Thyroid gland (tissue), 4 donors: ENCODE measurements around the gene IL18RAP. TPM values are rescaled to one million over a fixed set of nuclear protein-coding genes. Genes with fewer than 3 reads are reported as not detected.

ENCODE experiments used
- DNase-seq, 2 donors: peaks; one replicate each; pipeline ENCODE4 v3.0.0-alpha.2; 2019
- H3K27ac ChIP-seq, 3 donors: fragments of 200-600 bp; sonication (generic); 1 replicate in 2 of 3; 2 replicates in 1 of 3; pipeline ENCODE4 v1.5.1; 2016 to 2019; ENCODE audit warnings: mild to moderate bottlenecking in 1 of 3, moderate library complexity in 1 of 3
- H3K27me3 ChIP-seq: fragments of 200-600 bp; sonication (generic); one replicate; pipeline ENCODE4 v1.5.1; 2019
- H3K36me3 ChIP-seq, 2 donors: fragments of 200-600 bp; sonication (generic); one replicate each; pipeline ENCODE4 v1.5.1; 2016 to 2019
- H3K4me1 ChIP-seq, 2 donors: fragments of 200-600 bp; sonication (generic); one replicate each; pipeline ENCODE4 v1.5.1; 2017 to 2019
- H3K4me3 ChIP-seq, 3 donors: fragments of 200-600 bp; sonication (generic); replicated peaks in 1 of 3; 1 replicate in 2 of 3; 2 replicates in 1 of 3; pipeline ENCODE4 v1.5.1; 2016; ENCODE audit warnings: mild to moderate bottlenecking in 1 of 3
- H3K9me3 ChIP-seq: fragments of 200-600 bp; sonication (generic); one replicate; pipeline ENCODE4 v1.5.1; 2017
- POLR2A ChIP-seq, 2 donors: fragments of 450-650 bp; IDR thresholded peaks; one replicate each; pipeline ENCODE4 v1.6.1; 2017; ENCODE audit warnings: antibody characterized with exemption in 2 of 2, mild to moderate bottlenecking in 2 of 2, moderate library complexity in 1 of 2
- WGBS, 2 donors: methylation state at CpG; one replicate each; pipeline ENCODE4 v1.1.5; 2017; 5-methylcytosine and 5-hydroxymethylcytosine counted together
- intact Hi-C: fragments of 100-400 bp; cut with DNase I; formaldehyde crosslinking; loops from one replicate; pipeline ENCODE4 v1.15.1; 2023
- total RNA-seq, 4 donors: library from RNA; depleted of rRNA; stranded (reverse); fragments of >200 nt; gene quantifications; one replicate each; pipeline ENCODE4 v1.2.3, GENCODE V29; 2016
- TF ChIP-seq, protein P1 (sequence below), 6 experiments: fragments of 200-600 bp in 3 of 6; fragments of 450-650 bp in 3 of 6; sonication (generic) in 3 of 6; IDR thresholded peaks; one replicate each; pipeline ENCODE4 v1.5.1; 2016 to 2019; ENCODE audit warnings: antibody characterized with exemption in 6 of 6, mild to moderate bottlenecking in 2 of 6, inconsistent platforms in 1 of 6, moderate library complexity in 1 of 6

The IL18RAP gene
- total RNA-seq, 4 donors from 2014 or later: 1.6 to 3.1 (median 2.8) TPM

DNA sequence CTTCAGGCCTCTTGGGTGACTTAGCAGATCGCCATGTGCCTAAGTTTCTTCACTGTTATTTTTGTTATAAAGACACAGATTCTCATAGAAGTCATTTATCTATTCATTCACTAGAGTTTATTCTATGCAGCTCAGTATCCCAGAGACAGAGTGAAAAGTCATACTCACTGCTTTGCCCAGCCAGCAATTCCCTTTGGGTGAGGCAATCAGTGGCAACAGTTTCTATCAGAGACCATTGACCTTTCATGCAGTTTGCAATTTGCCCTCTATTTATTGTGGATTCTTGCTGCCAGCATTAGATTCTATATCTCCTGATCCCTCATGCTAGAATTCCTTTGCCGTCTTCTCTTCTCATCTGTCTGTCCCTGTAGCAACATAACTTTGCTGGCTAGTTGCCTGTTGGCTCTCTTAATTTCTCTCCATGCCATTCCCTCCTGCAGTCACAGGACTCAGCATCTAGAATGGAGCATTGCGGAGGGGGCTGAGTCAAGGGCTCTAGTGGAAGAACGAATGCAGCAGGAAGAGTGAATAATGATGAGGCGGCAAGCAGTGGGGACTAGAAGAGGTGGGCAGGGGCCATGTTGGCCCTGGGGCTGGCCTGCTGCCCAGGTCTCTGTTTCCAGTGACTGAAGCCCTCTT lies 62.3 kb downstream of the IL18RAP start:
- Histone ChIP-seq H3K4me3 (no peak overlapping the region), H3K4me1 (no peaks in the 10 kb centered on the region), H3K27ac (no peak overlapping the region), H3K27me3 (no peaks in the 10 kb centered on the region), H3K36me3 (no peaks in the 10 kb centered on the region), H3K9me3 (no peaks in the 10 kb centered on the region)
- no peak for TF ChIP-seq POLR2A (IDR thresholded peaks at IDR 0.05)
- TF ChIP-seq, protein P1, sequence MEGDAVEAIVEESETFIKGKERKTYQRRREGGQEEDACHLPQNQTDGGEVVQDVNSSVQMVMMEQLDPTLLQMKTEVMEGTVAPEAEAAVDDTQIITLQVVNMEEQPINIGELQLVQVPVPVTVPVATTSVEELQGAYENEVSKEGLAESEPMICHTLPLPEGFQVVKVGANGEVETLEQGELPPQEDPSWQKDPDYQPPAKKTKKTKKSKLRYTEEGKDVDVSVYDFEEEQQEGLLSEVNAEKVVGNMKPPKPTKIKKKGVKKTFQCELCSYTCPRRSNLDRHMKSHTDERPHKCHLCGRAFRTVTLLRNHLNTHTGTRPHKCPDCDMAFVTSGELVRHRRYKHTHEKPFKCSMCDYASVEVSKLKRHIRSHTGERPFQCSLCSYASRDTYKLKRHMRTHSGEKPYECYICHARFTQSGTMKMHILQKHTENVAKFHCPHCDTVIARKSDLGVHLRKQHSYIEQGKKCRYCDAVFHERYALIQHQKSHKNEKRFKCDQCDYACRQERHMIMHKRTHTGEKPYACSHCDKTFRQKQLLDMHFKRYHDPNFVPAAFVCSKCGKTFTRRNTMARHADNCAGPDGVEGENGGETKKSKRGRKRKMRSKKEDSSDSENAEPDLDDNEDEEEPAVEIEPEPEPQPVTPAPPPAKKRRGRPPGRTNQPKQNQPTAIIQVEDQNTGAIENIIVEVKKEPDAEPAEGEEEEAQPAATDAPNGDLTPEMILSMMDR (IDR thresholded peaks at IDR 0.05): no peak
- DNase-seq: no peak
- intact Hi-C loops: no loop called here
- 75 to 78% methylated on average over 5 of the region's 5 CpGs for WGBS, 2 donors

- Histone ChIP-seq H3K4me3 (no peak overlapping the region), H3K27ac (no peak overlapping the region), H3K4me1 (no peaks in the 10 kb centered on the region), H3K27me3 (no peaks in the 10 kb centered on the region), H3K9me3 (no peaks in the 10 kb centered on the region), H3K36me3 (no peaks in the 10 kb centered on the region)
- WGBS, 2 donors: 73 to 83% methylated on average over 1 of the region's 1 CpG
- intact Hi-C loops: no loop called here
- no peak for TF ChIP-seq POLR2A (IDR thresholded peaks at IDR 0.05)
- TF ChIP-seq, protein P1 (IDR thresholded peaks at IDR 0.05): no peak
- no peak for DNase-seq
These were observed 64.2 kb downstream of the IL18RAP start for GRCh38 chr2:102486941-102487702.

- 40 to 50% methylated on average over 8 of the region's 8 CpGs for WGBS, 2 donors
- no peak overlapping the region for H3K4me3 ChIP-seq
- DNase-seq: no peak
- TF ChIP-seq POLR2A (IDR thresholded peaks at IDR 0.05): no peak
- TF ChIP-seq, protein P1 (IDR thresholded peaks at IDR 0.05): no peak
- no peaks in the 10 kb centered on the region for H3K27me3 ChIP-seq
- no peak overlapping the region for H3K27ac ChIP-seq
- H3K36me3 ChIP-seq: no peaks in the 10 kb centered on the region
- H3K4me1 ChIP-seq: no peaks in the 10 kb centered on the region
- no peaks in the 10 kb centered on the region for H3K9me3 ChIP-seq
- intact Hi-C loops: no loop called here
These were observed 65.0 kb downstream of the IL18RAP start for GRCh38 chr2:102487761-102488462.

- no peaks in the 10 kb centered on the region for H3K4me1 ChIP-seq
- H3K27ac ChIP-seq: no peak overlapping the region
- no peak for TF ChIP-seq POLR2A (IDR thresholded peaks at IDR 0.05)
- TF ChIP-seq, protein P1 (IDR thresholded peaks at IDR 0.05): no peak
- intact Hi-C loops: no loop called here
- H3K9me3 ChIP-seq: no peaks in the 10 kb centered on the region
- no peak for DNase-seq
- H3K27me3 ChIP-seq: no peaks in the 10 kb centered on the region
- H3K4me3 ChIP-seq: no peak overlapping the region
- H3K36me3 ChIP-seq: no peaks in the 10 kb centered on the region
- WGBS, 2 donors: 89 to 98% methylated on average over 1 of the region's 1 CpG
These were observed 66.7 kb downstream of the IL18RAP start for GRCh38 chr2:102489646-102490045.

DNA sequence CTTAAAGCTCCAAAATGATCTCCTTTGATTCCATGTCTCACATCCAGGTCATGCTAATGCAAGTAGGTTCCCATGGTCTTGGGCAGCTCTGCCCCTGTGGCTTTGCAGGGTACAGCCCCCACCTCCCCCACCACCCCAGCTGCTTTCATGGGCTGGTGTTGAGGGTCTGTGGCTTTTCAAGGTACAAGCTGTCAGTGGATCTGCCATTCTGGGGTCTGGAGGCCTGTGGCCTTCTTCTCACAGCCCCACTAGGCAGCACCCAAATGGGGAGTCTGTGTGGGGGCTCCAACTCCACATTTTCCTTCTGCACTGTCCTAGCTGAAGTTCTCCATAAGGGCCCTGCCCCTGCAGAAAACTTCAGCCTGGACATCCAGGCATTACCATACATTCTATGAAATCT lies 69.0 kb downstream of the IL18RAP start:
- no peaks in the 10 kb centered on the region for H3K9me3 ChIP-seq
- no peaks in the 10 kb centered on the region for H3K27me3 ChIP-seq
- no peak overlapping the region for H3K27ac ChIP-seq
- intact Hi-C loops: no loop called here
- H3K4me1 ChIP-seq: no peaks in the 10 kb centered on the region
- TF ChIP-seq POLR2A (IDR thresholded peaks at IDR 0.05): no peak
- TF ChIP-seq, protein P1 (IDR thresholded peaks at IDR 0.05): no peak
- no peak for DNase-seq
- no peaks in the 10 kb centered on the region for H3K36me3 ChIP-seq
- H3K4me3 ChIP-seq: no peak overlapping the region
